SU-DHL-6 (cell line): ENCODE data around the gene SIGLEC8.
"Not testable (repeated sequence)": the region's sequence is repeated elsewhere in the genome, so short reads cannot be mapped to it uniquely, and the experiment has no call there.

Experiments
- H2AFZ ChIP-seq: fragments of 200-600 bp; sonication (generic); 2 replicates; pipeline ENCODE4 v1.6.1; 2014; ENCODE audit warnings: low read depth, mild to moderate bottlenecking, moderate library complexity, mixed read lengths, antibody characterized with exemption, low read length; ENCODE audit not compliant: severe bottlenecking
- H3F3A ChIP-seq: fragments of 200-600 bp; shearing (Covaris generic); 2 replicates; pipeline ENCODE4 v1.6.0; 2016; ENCODE audit warnings: antibody characterized with exemption, mild to moderate bottlenecking; ENCODE audit not compliant: insufficient read depth
- H3K27ac ChIP-seq: fragments of 200-600 bp; sonication (generic); 2 replicates; pipeline ENCODE4 v1.5.1; 2016; ENCODE audit warnings: low read depth, mild to moderate bottlenecking, low read length, moderate library complexity, mixed read lengths
- H3K27me3 ChIP-seq: fragments of 200-600 bp; sonication (generic), shearing (Covaris generic); 2 replicates; pipeline ENCODE4 v1.6.0; 2014; ENCODE audit warnings: mild to moderate bottlenecking, low read length
- H3K36me3 ChIP-seq: fragments of 200-600 bp; sonication (generic); 2 replicates; pipeline ENCODE4 v1.6.1; 2014; ENCODE audit warnings: mild to moderate bottlenecking, low read length, mixed read lengths
- H3K4me2 ChIP-seq: fragments of 300-600, 200-600 bp; shearing (Covaris generic), sonication (generic); 2 replicates; pipeline ENCODE4 v1.6.0; 2014; ENCODE audit warnings: low read length, low read depth, mild to moderate bottlenecking; ENCODE audit not compliant: poor library complexity, severe bottlenecking
- H3K4me3 ChIP-seq: fragments of 200-600 bp; sonication (generic); 2 replicates; pipeline ENCODE4 v1.5.1; 2014; ENCODE audit warnings: antibody characterized with exemption, low read length, mild to moderate bottlenecking, mixed read lengths; ENCODE audit not compliant: insufficient read depth, poor library complexity, severe bottlenecking
- H3K79me2 ChIP-seq: fragments of 200-600 bp; sonication (generic); 2 replicates; pipeline ENCODE4 v1.6.1; 2014; ENCODE audit warnings: mild to moderate bottlenecking, low read length, moderate library complexity; ENCODE audit not compliant: insufficient read depth
- H3K9ac ChIP-seq: fragments of 200-600 bp; sonication (generic); 2 replicates; pipeline ENCODE4 v1.7.0; 2014; ENCODE audit warnings: mild to moderate bottlenecking, low read length
- H3K9me2 ChIP-seq: fragments of 200-600 bp; sonication (generic); replicated peaks from 2 replicates; pipeline ENCODE4 v1.6.1; 2014; ENCODE audit warnings: low read length; ENCODE audit not compliant: insufficient read depth
- H3K9me3 ChIP-seq: fragments of 200-600 bp; sonication (generic); 2 replicates; pipeline ENCODE4 v1.6.1; 2014; ENCODE audit warnings: low read length, mixed read lengths; ENCODE audit not compliant: insufficient read depth
- H4K20me1 ChIP-seq: fragments of 200-600 bp; sonication (generic); 2 replicates; pipeline ENCODE4 v1.6.1; 2014; ENCODE audit warnings: low read depth, mild to moderate bottlenecking, antibody characterized with exemption, low read length, moderate library complexity, mixed read lengths
- CTCF ChIP-seq: fragments of 200-600 bp; sonication (generic); IDR thresholded peaks from one replicate; pipeline ENCODE4 v1.5.1; 2017; ENCODE audit warnings: antibody characterized with exemption, mild to moderate bottlenecking, low read length, moderate library complexity; ENCODE audit not compliant: insufficient read depth, poor library complexity, severe bottlenecking
- EZH2phosphoT487 ChIP-seq: fragments of 200-600 bp; sonication (generic), shearing (Covaris generic); conservative IDR thresholded peaks from 2 replicates; pipeline ENCODE4 v1.6.1; 2018; ENCODE audit warnings: mild to moderate bottlenecking, antibody characterized with exemption, low read length, moderate library complexity, mixed read lengths

The SIGLEC8 gene

DNA sequence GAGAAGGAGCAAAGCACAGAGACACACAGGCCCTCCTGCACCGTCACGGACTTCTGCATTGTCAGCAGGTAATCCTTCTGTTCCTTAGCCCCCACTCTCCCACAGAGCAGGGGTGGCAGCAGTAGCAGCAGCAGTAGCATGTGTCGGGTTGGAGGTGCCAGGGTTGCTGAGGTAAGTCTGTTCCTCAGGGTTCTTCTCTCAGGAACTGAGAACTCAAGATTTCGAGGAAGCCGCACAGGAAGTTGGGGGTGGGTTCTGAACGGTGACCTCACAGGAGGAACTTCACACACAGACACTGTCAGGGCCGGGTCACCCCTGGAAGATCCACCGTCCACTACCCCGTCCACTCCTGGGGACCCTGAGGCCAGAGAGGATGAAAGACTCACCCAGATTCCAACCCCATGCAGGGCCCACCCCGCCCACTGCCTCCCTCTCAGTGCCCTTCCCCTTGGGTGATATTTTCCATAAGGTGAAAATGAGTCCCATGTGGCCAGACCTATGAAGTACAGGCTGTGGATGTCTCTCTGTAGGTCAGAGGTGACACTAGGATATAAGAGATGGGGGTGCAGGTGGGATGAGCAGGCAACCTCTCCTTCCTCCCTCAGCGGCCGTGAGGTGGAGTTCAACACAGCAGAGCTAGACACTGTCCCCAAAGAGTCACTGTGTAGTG is 43.5 kb upstream of the SIGLEC8 start, which contains the start of gene SIGLEC12:
TSS of gene SIGLEC12 (minus strand) at position 207 of the 670 bp plus-strand sequence. CDS start at position 140, 67 bp downstream.
- Histone ChIP-seq H3K4me2 (no peak within 1 kb of the TSS), H3K4me3 (no peak within 1 kb of the TSS), H3K79me2 (no peaks in the 10 kb centered on the region), H3K27me3 (no peaks in the 10 kb centered on the region), H3K9me3 (no peaks in the 10 kb centered on the region), H3K27ac (no peak within 1 kb of the TSS), H2AFZ (no peak within 1 kb of the TSS), H3K36me3 (no peaks in the 10 kb centered on the region), H3K9ac (no peak within 1 kb of the TSS), H3F3A (no peaks in the 10 kb centered on the region), H4K20me1 (no peaks in the 10 kb centered on the region), H3K9me2 (no peaks in the 10 kb centered on the region)
- TF ChIP-seq CTCF (no peak), EZH2phosphoT487 (no peak)

DNA sequence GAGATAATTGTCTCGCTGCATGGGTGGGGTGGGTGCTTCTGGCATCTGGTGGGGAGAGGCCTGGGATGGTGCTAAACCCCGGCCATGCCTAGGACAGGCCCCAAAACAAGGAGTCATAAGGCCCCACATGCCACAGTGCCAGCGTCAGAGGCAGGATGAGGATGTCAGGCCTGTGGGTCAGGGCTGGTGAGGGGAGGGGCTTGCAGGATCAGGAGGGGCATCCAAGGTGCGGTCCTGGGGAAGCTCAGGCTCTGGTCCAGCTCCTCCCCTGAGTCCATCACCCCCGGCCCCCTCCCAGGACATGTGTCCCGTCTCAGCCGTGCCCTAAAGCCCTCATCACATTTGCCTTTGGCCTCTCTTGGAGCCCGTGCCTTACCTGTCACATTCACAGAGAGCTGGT is 42.7 kb upstream of the SIGLEC8 start:
- H3K9me2 ChIP-seq, H3K4me3 ChIP-seq, H3K79me2 ChIP-seq, H3K9ac ChIP-seq, H3K27me3 ChIP-seq, H3K9me3 ChIP-seq, H3K4me2 ChIP-seq, H3K27ac ChIP-seq, H2AFZ ChIP-seq, H3K36me3 ChIP-seq, H3F3A ChIP-seq, H4K20me1 ChIP-seq: not testable (repeated sequence)

- Histone ChIP-seq H3K9ac (no peak overlapping the region), H4K20me1 (no peaks in the 10 kb centered on the region), H3K9me2 (no peaks in the 10 kb centered on the region), H3K4me3 (no peak overlapping the region), H3K36me3 (no peaks in the 10 kb centered on the region), H3K79me2 (no peaks in the 10 kb centered on the region), H3F3A (no peaks in the 10 kb centered on the region), H3K4me2 (no peak overlapping the region), H3K27ac (no peak overlapping the region), H2AFZ (no peak overlapping the region), H3K27me3 (no peaks in the 10 kb centered on the region), H3K9me3 (no peaks in the 10 kb centered on the region)
- TF ChIP-seq EZH2phosphoT487 (no peak), CTCF (no peak)
These were observed 39.4 kb upstream of the SIGLEC8 start for GRCh38 chr19:51497666-51498065.

- no peaks in the 10 kb centered on the region for H3K9me2 ChIP-seq
- H2AFZ ChIP-seq = no peak overlapping the region
- H3K27ac ChIP-seq = no peak overlapping the region
- H3K9me3 ChIP-seq = no peaks in the 10 kb centered on the region
- no peaks in the 10 kb centered on the region for H3K79me2 ChIP-seq
- no peak overlapping the region for H3K4me3 ChIP-seq
- H4K20me1 ChIP-seq = no peaks in the 10 kb centered on the region
- H3K36me3 ChIP-seq = no peaks in the 10 kb centered on the region
- H3F3A ChIP-seq = no peaks in the 10 kb centered on the region
- H3K27me3 ChIP-seq = no peaks in the 10 kb centered on the region
- no peak overlapping the region for H3K4me2 ChIP-seq
- TF ChIP-seq EZH2phosphoT487 (no peak), CTCF (no peak)
- no peak overlapping the region for H3K9ac ChIP-seq
These were observed 35.5 kb upstream of the SIGLEC8 start for GRCh38 chr19:51493776-51494175.
